HEK293 (cell line): ENCODE data around the gene STXBP4.

Experiments
- CTCF ChIA-PET: fragments of 350-600 bp; formaldehyde crosslinking; extraction: SDS; loops from one replicate; lab custom pipeline; 2021; ENCODE audit warnings: antibody characterized with exemption; lab: Yijun Ruan, JAX
- POLR2A ChIA-PET: fragments of 300-600 bp; formaldehyde crosslinking; extraction: SDS; loops from one replicate; lab custom pipeline; 2020; ENCODE audit warnings: antibody characterized with exemption, inconsistent platforms; lab: Yijun Ruan, JAX
- H3K27ac ChIP-seq: fragments of 200-500 bp; sonication (Bioruptor generic); 2 replicates; pipeline ENCODE4 v1.5.1; 2014; ENCODE audit warnings: low read depth, low read length, control low read depth, inconsistent platforms; ENCODE audit errors: extremely low read depth
- H3K36me3 ChIP-seq, 2 experiments: fragments of 200-500 bp in 1 of 2; sonication (Bioruptor generic) in 1 of 2; 1 replicate in 1 of 2; 2 replicates in 1 of 2; pipeline ENCODE4 v1.5.1; 2014 to 2017; ENCODE audit warnings: inconsistent platforms in 2 of 2, low read length in 2 of 2; ENCODE audit not compliant: control insufficient read depth in 2 of 2, insufficient read depth in 1 of 2
- H3K4me1 ChIP-seq: fragments of 200-500 bp; sonication (Bioruptor generic); 2 replicates; pipeline ENCODE4 v1.5.1; 2014; ENCODE audit warnings: mild to moderate bottlenecking, low read length, inconsistent platforms; ENCODE audit not compliant: control insufficient read depth, insufficient read depth
- H3K4me3 ChIP-seq: 2 replicates; pipeline ENCODE4 v1.5.1; 2011; ENCODE audit warnings: low read depth, mild to moderate bottlenecking, control low read depth, low read length, moderate library complexity
- H3K9me3 ChIP-seq: fragments of 200-500 bp; sonication (Bioruptor generic); 2 replicates; pipeline ENCODE4 v1.5.1; 2014; ENCODE audit warnings: low read depth, low read length, inconsistent platforms; ENCODE audit not compliant: control insufficient read depth, insufficient read depth
- GLI2 ChIP-seq: fragments of 450-650 bp; formaldehyde crosslinking; IDR thresholded peaks from 2 replicates; pipeline ENCODE4; 2017; ENCODE audit warnings: missing biosample characterization, missing genetic modification characterization, low read depth, borderline replicate concordance
- SETDB1 ChIP-seq: IDR thresholded peaks from one replicate; pipeline ENCODE4 v1.6.1; 2017; ENCODE audit warnings: mild to moderate bottlenecking, low read length, moderate library complexity, mixed read lengths; ENCODE audit not compliant: insufficient read length
- ZBTB7A ChIP-seq: fragments of 450-650 bp; formaldehyde crosslinking; IDR thresholded peaks from 2 replicates; pipeline ENCODE4 v1.5.1; 2016; ENCODE audit warnings: low read depth, missing biosample characterization, missing genetic modification characterization
- ZNF121 ChIP-seq: fragments of 450-650 bp; formaldehyde crosslinking; IDR thresholded peaks from 2 replicates; pipeline ENCODE4 v1.5.1; 2016; ENCODE audit warnings: missing biosample characterization, missing genetic modification characterization
- ZNF133 ChIP-seq: fragments of 450-650 bp; formaldehyde crosslinking; IDR thresholded peaks from 2 replicates; pipeline ENCODE4 v1.5.1; 2016; ENCODE audit warnings: missing biosample characterization, missing genetic modification characterization
- ZNF366 ChIP-seq: fragments of 450-650 bp; formaldehyde crosslinking; conservative IDR thresholded peaks from 2 replicates; pipeline ENCODE4 v1.5.1; 2016; ENCODE audit warnings: missing biosample characterization, missing genetic modification characterization
- ZNF394 ChIP-seq: fragments of 450-650 bp; formaldehyde crosslinking; IDR thresholded peaks from 2 replicates; pipeline ENCODE4 v1.5.1; 2016; ENCODE audit warnings: missing biosample characterization, missing genetic modification characterization, mild to moderate bottlenecking, moderate library complexity, borderline replicate concordance
- ZNF48 ChIP-seq: fragments of 450-650 bp; formaldehyde crosslinking; IDR thresholded peaks from 2 replicates; pipeline ENCODE4 v1.5.1; 2016; ENCODE audit warnings: missing biosample characterization, missing genetic modification characterization
- ZNF514 ChIP-seq: fragments of 450-650 bp; formaldehyde crosslinking; IDR thresholded peaks from 2 replicates; pipeline ENCODE4 v1.5.1; 2016; ENCODE audit warnings: missing biosample characterization, missing genetic modification characterization
- ZSCAN30 ChIP-seq: fragments of 450-650 bp; IDR thresholded peaks from 2 replicates; pipeline ENCODE4 v1.5.1; 2018; ENCODE audit warnings: missing biosample characterization, mild to moderate bottlenecking, missing genetic modification characterization, moderate library complexity
- TF ChIP-seq, protein P1 (sequence below): fragments of 450-650 bp; IDR thresholded peaks from 2 replicates; pipeline ENCODE4 v1.5.1; 2018; ENCODE audit warnings: missing biosample characterization, mild to moderate bottlenecking, missing genetic modification characterization

The STXBP4 gene

DNA sequence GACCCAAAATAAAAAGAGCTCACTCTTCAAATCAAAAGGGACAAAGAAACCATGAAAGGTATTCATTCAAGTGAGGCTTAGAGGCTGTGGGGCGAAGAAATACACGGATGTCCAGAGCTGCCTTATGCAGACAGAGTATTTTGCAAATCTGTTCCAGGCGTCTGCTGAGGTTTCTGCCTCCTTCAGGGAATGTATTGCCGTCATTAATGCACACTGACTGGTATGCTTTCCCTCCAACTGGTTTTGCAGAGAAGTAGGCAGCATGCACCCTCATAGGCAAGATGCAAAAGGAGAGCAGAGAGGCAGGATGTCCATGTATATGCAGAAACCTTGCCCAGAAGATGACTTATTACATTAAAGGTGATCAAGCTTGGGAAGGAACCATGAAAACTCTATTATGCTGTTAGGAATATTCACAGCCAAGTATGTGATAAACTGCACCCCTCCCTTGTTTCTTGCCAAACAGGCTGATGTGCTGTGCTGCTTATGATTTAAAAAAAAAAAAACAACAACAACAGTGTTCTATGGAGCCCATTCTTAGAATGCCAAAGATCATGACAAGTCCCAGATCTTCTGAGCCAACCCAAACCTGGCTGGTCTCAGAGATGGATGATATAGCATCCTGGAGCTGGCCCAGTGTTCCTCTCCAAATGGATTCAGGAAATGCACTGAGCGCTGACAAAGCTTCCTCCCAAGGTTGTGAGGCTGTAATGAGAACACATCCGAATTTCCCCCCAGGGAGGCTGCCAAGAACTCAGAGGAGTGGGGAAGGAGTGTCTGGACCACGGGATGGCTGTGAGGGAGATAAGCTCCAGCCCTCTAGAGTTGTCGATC, 218.6 kb downstream of the STXBP4 start (continued):
- TF ChIP-seq ZNF514 (tag by site-specific recombination) (no peak), ZBTB7A (no peak)

DNA sequence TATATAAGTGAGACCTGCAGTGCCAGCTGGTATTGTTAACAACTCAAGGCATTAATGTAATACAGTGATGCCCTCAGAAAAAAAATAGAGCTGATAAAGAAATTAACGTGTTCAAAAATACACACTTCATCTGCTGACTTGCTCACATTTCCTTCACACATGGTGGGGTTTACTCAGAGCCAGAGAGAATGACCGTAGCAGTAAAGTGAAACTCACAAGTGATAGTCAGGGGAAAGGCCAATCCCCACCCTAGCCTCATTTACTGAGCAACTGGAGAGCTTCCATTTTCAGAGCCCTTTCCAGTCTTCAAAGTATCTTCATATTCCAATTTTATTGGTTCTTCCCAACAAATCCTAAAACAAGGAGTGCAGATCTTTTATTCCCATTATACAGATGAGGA, 222.2 kb downstream of the STXBP4 start:
- Histone ChIP-seq H3K27ac (no peak overlapping the region), H3K36me3 (no peaks in the 10 kb centered on the region), H3K9me3 (no peaks in the 10 kb centered on the region), H3K4me3 (no peak overlapping the region), H3K4me1 (no peaks in the 10 kb centered on the region)
- POLR2A ChIA-PET, result no interaction called here
- TF ChIP-seq ZNF48 (no peak), ZSCAN30 (no peak), ZNF121 (tag by site-specific recombination) (no peak), ZNF133 (no peak)
- CTCF ChIA-PET, result interaction anchor here (0.6 to 1.1 kb wide), 2 partner anchors 9 to 108 kb away, joined by 3 to 4 read pairs; no protein-coding TSS in a partner anchor

DNA sequence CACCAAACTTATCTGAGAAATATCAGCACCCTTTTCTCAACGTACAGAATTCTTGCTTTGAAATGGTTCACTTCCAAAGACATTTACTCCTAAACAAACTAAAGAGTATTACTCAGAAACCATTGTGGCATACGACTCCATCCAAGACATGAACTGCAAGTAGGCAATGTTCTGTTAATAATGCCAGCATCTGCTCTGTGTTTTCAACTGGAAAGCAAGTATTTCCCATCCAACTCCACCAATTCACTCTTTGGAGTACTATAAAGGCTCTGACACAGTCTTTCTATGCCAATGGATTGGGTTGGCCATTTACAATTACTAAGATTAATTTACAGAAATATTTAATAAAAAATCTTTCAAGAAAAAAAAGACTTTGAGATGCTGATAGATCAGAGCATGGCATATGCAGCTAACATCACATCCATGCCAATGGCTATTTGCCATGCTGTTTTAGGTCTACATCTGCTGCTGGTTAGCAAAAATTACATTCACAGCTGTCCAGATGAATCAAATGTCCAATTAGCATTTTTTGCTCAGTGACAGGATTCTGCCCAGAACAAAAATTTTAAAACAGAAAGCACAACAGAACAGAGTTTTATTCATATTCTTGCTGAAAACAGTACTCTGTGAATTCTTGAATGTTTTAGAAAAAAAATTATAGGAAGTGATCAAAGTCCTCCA, 230.3 kb downstream of the STXBP4 start:
- Histone ChIP-seq H3K36me3 (no peaks in the 10 kb centered on the region), H3K27ac (no peak overlapping the region), H3K4me1 (no peaks in the 10 kb centered on the region), H3K9me3 (no peaks in the 10 kb centered on the region), H3K4me3 (no peak overlapping the region)
- ChIA-PET CTCF (interaction anchor here (1.0 kb wide), 1 partner anchor 8 kb away, joined by 3 read pairs; no protein-coding TSS in a partner anchor), POLR2A (no interaction called here)
- TF ChIP-seq ZNF394 (tag by site-specific recombination) (no peak), ZSCAN30 (no peak), SETDB1 (no peak)
- TF ChIP-seq, protein P1, sequence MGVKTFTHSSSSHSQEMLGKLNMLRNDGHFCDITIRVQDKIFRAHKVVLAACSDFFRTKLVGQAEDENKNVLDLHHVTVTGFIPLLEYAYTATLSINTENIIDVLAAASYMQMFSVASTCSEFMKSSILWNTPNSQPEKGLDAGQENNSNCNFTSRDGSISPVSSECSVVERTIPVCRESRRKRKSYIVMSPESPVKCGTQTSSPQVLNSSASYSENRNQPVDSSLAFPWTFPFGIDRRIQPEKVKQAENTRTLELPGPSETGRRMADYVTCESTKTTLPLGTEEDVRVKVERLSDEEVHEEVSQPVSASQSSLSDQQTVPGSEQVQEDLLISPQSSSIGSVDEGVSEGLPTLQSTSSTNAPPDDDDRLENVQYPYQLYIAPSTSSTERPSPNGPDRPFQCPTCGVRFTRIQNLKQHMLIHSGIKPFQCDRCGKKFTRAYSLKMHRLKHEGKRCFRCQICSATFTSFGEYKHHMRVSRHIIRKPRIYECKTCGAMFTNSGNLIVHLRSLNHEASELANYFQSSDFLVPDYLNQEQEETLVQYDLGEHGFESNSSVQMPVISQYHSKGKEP, result no peak

DNA sequence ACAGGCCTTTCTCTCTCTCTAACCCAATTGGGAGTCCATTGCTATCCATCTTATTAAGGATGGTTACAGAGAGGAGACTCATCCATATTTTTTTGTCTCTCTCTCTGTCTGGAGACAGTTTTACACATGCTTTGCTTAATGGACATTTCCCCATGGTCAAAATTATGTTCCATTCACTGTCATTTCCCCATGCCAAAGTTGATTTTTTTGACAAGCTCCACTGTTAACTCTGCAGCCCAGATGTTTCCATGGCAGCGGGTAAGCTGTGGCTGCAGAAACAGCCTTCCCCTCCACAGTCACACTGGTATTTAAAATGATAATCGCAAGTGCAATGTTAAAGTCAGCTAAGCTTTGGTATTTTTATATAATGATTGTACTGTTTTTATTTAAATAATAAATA, 232.3 kb downstream of the STXBP4 start:
- no peaks in the 10 kb centered on the region for H3K36me3 ChIP-seq
- ChIA-PET POLR2A (no interaction called here), CTCF (interaction anchor here (0.6 to 0.7 kb wide), 3 partner anchors 19 to 271 kb away, joined by 3 to 6 read pairs (median 4); no protein-coding TSS in a partner anchor)
- no peak overlapping the region for H3K27ac ChIP-seq
- H3K4me1 ChIP-seq, result no peaks in the 10 kb centered on the region
- TF ChIP-seq, protein P1, result no peak
- TF ChIP-seq ZNF366 (tag by site-specific recombination) (no peak), GLI2 (tag by site-specific recombination) (no peak)
- H3K9me3 ChIP-seq, result no peaks in the 10 kb centered on the region
- no peak overlapping the region for H3K4me3 ChIP-seq
